ENCODE data around the gene METAP1. TPM values are rescaled to one million over a fixed set of nuclear protein-coding genes. Genes with fewer than 3 reads are reported as not detected.

METAP1 gene
- total and polyA plus RNA-seq, 2 of the 4 experiments (the other 2 are of a cell fraction), result 43.7 to 47.9 TPM

DNA sequence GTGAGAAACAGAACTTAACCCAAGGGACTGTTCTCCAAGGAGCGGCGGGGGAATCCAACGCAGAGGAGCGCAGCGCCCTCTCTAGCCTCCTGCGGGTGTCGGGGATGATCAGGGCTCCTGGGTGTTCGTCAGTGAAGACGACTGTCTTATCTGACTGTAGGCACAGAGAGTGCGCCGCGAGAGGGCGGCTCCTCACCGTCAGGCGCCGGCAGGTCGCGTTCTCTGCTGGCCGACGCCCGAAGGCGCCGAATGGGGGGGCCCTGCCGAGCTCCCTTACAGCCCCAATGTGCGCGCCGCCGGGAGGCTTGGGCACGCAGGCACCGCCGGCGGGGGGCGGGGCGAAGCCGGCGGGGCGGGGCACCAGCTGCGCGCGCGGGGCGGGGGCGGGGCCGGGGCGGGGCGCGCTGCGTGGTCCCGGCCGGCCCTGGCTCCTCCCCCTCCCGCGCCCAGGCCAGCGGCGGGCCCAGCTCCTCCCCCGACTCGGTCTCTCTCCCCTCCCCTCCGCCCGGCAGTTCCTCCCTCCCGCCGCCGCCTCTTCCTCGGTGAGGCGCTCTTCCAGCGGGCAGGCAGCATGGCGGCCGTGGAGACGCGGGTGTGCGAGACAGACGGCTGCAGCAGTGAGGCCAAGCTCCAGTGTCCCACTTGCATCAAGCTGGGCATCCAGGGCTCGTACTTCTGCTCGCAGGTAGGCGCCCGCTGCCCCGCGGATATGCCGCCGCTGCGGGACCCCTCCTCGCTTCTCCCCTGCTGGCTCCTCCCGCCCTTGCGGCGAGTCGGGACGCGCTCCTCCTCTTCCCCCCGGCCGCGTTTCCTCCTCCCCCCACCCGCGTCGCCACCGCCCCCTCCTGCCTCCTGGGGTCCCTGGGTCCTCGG, at the start of gene METAP1 (continued):
- peak; percentile 61; the same call in 1 of the 2 replicates for TF ChIP-seq MXI1 (IDR thresholded peaks at IDR 0.05; ENCODE audit: borderline replicate concordance, low read depth, low read length)
- peak; percentile 73 for TF ChIP-seq CTCF (conservative IDR thresholded peaks at IDR 0.05; ENCODE audit: low read depth, low read length)
- no peak for TF ChIP-seq CEBPB (IDR thresholded peaks at IDR 0.05; ENCODE audit: low read depth, low read length)
